Colonic mucosa (tissue), 4 donors: ENCODE measurements around the gene CPXM1. TPM values are rescaled to one million over a fixed set of nuclear protein-coding genes. Genes with fewer than 3 reads are reported as not detected.

ENCODE experiments used
- DNase-seq: peaks from one replicate; pipeline ENCODE4 v3.0.0-alpha.2; 2020
- H3K27ac ChIP-seq: fragments of 200-600 bp; one replicate; pipeline ENCODE4 v1.8.0; 2021
- H3K27me3 ChIP-seq: fragments of 200-600 bp; one replicate; pipeline ENCODE4 v1.8.0; 2021
- H3K36me3 ChIP-seq: fragments of 200-600 bp; one replicate; pipeline ENCODE4 v1.8.0; 2021
- H3K4me1 ChIP-seq: fragments of 200-600 bp; one replicate; pipeline ENCODE4 v1.8.0; 2021; ENCODE audit warnings: mild to moderate bottlenecking
- H3K4me3 ChIP-seq: fragments of 200-600 bp; one replicate; pipeline ENCODE4 v1.8.0; 2021
- H3K9ac ChIP-seq, 2 donors: one replicate each; pipeline ENCODE4 v1.7.0; 2013; ENCODE audit warnings: control low read depth in 2 of 2, low read depth in 2 of 2, low read length in 2 of 2
- H3K9me3 ChIP-seq: fragments of 200-600 bp; one replicate; pipeline ENCODE4 v1.8.0; 2021
- intact Hi-C: fragments of 100-400 bp; cut with DNase I; formaldehyde crosslinking; loops from one replicate; pipeline ENCODE4 v1.14.1; 2022
- total RNA-seq, 2 donors: library from RNA; stranded (reverse); fragmentation: NEBNext Ultra II Directional in 1 of 2; extraction: Animal tissue kit (Norgen Biotek cat#: 25700) in 1 of 2; gene quantifications; one replicate each; pipeline ENCODE4 v1.2.1, GENCODE V29; 2021
- TF ChIP-seq, protein P1 (sequence below): fragments of 200-600 bp; IDR thresholded peaks from one replicate; pipeline ENCODE4 v1.8.0; 2022; ENCODE audit warnings: antibody characterized with exemption, mild to moderate bottlenecking
- donor health status: healthy.
- donor health status: DM: no; HTN: no; CAD: no.
- donor health status: DM: no; HTN: no; CAD: no.

The CPXM1 gene
- total RNA-seq, 2 donors from 2014 or later = 0.98 to 1.1 TPM

- Histone ChIP-seq H3K9ac (no peak overlapping the region), H3K4me3 (no peak overlapping the region), H3K27ac (no peak overlapping the region), H3K36me3 (no peaks in the 10 kb centered on the region), H3K9me3 (no peaks in the 10 kb centered on the region), H3K27me3 (peaks cover 11% of the 10 kb centered on the region), H3K4me1 (peaks cover 7% of the 10 kb centered on the region)
- intact Hi-C loops = loop anchor here (5.0 kb wide), 1 partner anchor 96 kb away; no protein-coding TSS in a partner anchor
- TF ChIP-seq, protein P1, sequence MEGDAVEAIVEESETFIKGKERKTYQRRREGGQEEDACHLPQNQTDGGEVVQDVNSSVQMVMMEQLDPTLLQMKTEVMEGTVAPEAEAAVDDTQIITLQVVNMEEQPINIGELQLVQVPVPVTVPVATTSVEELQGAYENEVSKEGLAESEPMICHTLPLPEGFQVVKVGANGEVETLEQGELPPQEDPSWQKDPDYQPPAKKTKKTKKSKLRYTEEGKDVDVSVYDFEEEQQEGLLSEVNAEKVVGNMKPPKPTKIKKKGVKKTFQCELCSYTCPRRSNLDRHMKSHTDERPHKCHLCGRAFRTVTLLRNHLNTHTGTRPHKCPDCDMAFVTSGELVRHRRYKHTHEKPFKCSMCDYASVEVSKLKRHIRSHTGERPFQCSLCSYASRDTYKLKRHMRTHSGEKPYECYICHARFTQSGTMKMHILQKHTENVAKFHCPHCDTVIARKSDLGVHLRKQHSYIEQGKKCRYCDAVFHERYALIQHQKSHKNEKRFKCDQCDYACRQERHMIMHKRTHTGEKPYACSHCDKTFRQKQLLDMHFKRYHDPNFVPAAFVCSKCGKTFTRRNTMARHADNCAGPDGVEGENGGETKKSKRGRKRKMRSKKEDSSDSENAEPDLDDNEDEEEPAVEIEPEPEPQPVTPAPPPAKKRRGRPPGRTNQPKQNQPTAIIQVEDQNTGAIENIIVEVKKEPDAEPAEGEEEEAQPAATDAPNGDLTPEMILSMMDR = no peak
- DNase-seq = no peak
Observed at GRCh38 chr20:2756056-2756611, 44.3 kb downstream of the CPXM1 start.

DNA sequence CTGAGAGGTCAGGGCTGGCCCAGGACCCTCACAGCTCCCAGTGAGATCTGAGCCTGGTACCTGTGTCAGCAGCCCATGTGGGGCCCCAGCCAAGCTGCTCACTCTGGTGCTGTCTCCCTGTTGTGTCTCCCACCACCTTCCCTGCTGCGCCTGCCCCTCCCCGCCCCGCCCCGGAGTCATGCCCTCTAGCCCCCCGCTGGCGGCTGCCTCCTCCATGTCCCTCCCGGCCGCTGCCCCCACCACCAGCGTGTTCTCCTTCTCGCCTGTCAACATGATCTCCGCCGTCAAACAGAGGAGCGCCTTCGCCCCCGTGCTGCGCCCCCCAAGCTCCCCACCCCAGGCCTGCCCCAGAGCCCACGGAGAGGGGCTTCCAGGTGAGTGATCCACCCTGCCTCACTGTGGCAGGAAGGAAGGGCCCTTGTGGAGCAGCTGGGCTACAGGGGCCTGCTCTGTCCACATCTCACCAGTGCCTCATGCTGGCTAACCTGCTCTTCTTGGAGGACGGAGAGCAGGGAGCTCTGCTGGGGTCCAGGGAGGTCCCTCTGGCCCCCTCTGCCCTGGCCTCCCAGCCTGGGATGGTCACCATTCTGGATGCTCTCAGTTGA lies 44.9 kb downstream of the CPXM1 start:
- TF ChIP-seq, protein P1 = no peak
- Histone ChIP-seq H3K36me3 (no peaks in the 10 kb centered on the region), H3K4me1 (peaks cover 7% of the 10 kb centered on the region), H3K9me3 (no peaks in the 10 kb centered on the region), H3K27me3 (peaks cover 11% of the 10 kb centered on the region), H3K4me3 (no peak overlapping the region), H3K9ac (no peak overlapping the region), H3K27ac (no peak overlapping the region)
- intact Hi-C loops = loop anchor here (5.0 kb wide), 1 partner anchor 97 kb away; no protein-coding TSS in a partner anchor
- DNase-seq = no peak

DNA sequence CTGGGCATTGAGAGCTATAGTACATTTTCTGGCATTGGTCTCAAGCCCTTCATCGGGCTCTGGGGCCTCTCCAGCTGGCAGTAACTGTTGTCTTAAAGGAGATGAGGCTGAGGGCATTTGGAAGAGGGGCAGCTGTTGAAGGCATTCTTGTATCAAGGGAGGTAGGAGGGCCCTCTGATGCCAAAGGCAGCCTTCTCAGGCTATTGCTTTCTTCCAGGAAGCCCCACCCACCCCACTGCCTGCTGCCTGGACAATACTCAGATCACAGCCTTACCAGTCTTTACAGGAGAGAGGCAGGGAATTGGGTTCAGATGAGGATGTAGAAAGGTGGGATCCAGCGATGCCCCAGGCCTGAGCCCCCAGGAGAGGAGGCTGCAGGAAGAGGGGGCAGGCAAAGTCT lies 46.0 kb downstream of the CPXM1 start:
- DNase-seq = no peak
- Histone ChIP-seq H3K4me3 (no peak overlapping the region), H3K4me1 (peaks cover 7% of the 10 kb centered on the region), H3K9ac (no peak overlapping the region), H3K27me3 (peaks cover 11% of the 10 kb centered on the region), H3K9me3 (no peaks in the 10 kb centered on the region), H3K36me3 (no peaks in the 10 kb centered on the region), H3K27ac (no peak overlapping the region)
- intact Hi-C loops = no loop called here
- TF ChIP-seq, protein P1 = no peak

DNA sequence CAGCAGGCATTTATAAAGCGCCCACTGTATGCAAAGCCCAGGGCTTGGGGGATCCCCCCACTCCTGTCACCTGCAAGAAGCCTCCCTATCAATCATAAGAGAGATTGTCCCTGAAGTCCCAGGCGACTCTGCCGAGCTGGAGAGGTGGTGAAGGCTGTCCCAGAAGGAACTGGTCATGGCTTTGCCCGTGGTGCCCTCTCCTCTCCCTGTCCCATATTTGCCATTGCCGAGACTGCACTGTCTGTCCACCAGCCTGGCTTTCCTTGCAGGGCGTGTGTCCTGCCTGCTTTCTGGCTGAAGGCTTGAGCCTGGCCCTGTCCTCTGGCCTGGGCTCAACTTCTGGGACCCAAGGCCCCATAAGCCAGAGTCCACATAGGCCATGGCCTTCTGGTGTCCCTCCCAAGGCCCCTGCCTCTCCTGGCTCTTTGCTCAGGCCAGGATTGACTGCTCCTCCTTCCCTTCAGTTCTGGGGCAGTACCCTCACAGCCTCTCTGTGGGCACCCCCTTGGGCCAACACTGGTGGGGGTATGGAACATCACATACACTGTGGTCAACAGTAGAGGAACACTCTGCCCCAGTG lies 46.9 kb downstream of the CPXM1 start:
- no peak for DNase-seq
- H3K9me3 ChIP-seq = no peaks in the 10 kb centered on the region
- H3K4me1 ChIP-seq = peaks cover 7% of the 10 kb centered on the region
- H3K4me3 ChIP-seq = no peak overlapping the region
- no peak overlapping the region for H3K27ac ChIP-seq
- intact Hi-C loops = no loop called here
- no peak overlapping the region for H3K9ac ChIP-seq
- peaks cover 14% of the 10 kb centered on the region for H3K27me3 ChIP-seq
- H3K36me3 ChIP-seq = no peaks in the 10 kb centered on the region
- TF ChIP-seq, protein P1 = no peak

DNA sequence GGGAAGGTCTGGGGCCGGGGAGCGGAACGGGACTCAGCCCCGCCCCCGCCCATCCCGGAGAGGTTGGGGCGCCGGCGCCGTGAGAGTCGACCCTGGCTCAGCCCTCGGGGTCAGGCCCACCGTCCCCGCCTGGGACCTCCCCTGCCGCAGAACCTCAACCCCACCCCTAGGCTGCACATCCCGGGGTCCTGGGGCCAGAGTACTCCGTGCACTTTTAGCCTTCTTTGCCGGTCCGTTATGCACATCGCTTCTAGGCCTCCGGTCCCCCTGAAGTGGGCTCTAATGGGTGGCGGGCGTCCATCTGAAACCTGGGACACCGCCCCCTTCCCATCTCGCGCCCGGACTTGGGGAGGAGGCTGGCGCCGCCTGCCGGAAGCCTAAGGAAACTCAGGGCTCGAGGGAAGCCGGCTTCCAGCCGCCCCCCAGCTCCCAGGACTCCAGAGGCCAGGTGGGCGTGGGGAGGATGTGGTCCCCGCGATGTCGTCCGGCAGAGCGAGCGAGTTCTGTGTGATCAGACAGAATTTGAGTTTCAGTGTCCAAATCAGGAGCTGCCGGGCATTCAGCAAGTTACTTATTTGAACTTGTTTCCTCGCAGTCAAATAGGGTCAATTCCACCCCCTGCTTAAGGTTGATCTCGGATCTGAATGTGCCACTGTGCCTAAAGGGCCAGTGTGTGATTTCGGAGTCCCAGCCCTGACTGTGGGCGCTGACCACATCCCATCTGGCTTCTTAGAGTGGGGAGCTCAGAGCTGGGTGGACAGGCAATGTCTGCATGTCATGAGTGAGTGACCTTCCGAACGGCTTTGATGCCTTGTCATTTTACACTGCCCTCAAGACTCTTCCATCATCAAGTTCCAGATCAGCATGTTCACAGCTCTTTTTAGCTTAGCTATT lies 47.6 kb downstream of the CPXM1 start:
- DNase-seq = peak; percentile 42
- Histone ChIP-seq H3K27me3 (peaks cover 14% of the 10 kb centered on the region), H3K9ac (no peak overlapping the region), H3K27ac (no peak overlapping the region), H3K4me1 (peaks cover 7% of the 10 kb centered on the region), H3K4me3 (peak overlapping the region; percentile 45), H3K9me3 (no peaks in the 10 kb centered on the region), H3K36me3 (no peaks in the 10 kb centered on the region)
- intact Hi-C loops = no loop called here
- TF ChIP-seq, protein P1 = peak; percentile 61
